ENCODE data around the gene IGFBP3. TPM values are rescaled to one million over a fixed set of nuclear protein-coding genes. Genes with fewer than 3 reads are reported as not detected.

Gene IGFBP3
- total RNA-seq, 1 donor from 2014 or later: 140 TPM

- ATAC-seq (no peak), DNase-seq (ENCODE audit: low spot score) (no peak)
These were observed 27.6 kb downstream of the IGFBP3 start for GRCh38 chr7:45893374-45893995.

DNA sequence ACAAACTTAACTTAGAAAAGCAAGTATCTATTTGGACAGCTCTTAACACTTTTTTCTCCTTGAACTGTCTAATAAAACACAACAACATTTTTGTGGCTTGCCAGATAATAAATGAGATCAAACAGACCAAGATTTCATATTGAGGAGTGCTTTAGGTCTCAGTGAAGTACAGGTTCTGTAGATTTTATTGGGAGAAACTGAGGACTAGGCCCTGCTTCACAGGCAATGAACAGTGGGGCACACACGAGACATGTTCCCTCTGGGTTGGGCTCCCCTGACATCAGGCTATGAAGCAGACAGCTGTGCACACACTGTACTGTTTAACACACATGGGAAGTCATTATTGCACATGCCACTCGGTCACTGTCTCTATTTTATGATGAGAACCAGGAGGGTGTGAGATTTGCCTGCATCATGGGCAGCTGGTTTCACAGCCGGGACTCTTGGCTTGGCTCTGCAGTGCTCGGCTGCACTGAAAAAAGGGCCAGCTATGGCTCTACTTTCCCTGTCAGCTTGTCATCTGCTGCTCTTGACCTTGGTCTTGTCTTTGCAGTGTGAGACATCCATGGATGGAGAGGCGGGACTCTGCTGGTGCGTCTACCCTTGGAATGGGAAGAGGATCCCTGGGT lies 28.6 kb downstream of the IGFBP3 start:
- no peak for ATAC-seq

GRCh38 chr7:45891462-45892402 lies 29.3 kb downstream of the IGFBP3 start:
- ATAC-seq (no peak), DNase-seq (ENCODE audit: low spot score) (no peak)

More for the DNA sequence above, 28.6 kb downstream of the IGFBP3 start:
- no peak for DNase-seq (ENCODE audit: low spot score)

DNA sequence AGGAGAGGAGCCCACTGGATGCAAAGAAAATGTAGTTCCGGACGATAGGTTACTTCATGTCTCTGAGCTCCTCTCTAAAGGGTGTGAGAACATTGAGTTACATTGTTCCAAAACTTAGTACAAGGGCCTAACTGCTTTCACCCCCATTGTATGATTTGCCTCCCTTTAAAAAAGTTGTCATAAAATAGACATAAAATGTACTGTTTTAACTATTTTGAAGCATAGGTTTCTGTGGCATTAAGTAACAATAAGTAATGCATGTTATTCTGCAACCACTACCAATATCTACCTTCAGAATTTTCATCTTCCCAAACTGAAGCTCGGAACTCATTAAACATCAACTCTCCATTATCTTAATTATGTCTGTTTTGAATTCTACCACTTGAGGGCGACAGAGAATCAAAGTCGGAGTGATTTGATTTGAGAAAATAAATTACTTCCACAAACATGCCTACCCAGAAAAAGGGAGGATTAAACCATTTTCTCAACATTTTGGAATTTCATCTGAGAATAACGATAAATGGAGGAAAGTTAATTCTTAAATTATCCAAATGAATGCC lies 30.1 kb downstream of the IGFBP3 start:
- DNase-seq (ENCODE audit: low spot score) (no peak), ATAC-seq (no peak)

- DNase-seq (ENCODE audit: low spot score) (no peak), ATAC-seq (no peak)
These were observed 30.8 kb downstream of the IGFBP3 start for GRCh38 chr7:45890125-45890901.

- ATAC-seq: no peak
- no peak for DNase-seq (ENCODE audit: low spot score)
These were observed 31.6 kb downstream of the IGFBP3 start for GRCh38 chr7:45889367-45890067.

DNA sequence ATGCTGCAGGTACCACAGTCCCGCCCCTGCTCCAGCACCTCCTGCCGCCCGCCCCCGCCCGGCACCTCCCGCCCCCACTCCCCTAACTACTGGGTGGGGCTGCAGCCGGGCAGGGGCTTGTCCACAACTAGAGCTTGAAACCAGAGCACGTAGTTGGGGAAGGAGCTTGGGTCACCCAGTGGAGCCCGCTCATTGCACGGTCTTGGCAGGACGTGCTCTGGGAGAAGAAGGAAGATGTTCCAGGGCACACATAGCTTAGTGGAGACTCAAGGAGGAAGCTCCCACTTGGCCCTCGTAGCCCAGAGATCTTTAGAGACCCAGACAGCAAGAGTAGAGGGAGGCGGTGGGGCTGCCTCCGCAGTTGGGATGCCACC lies 32.1 kb downstream of the IGFBP3 start:
- DNase-seq (ENCODE audit: low spot score) (no peak), ATAC-seq (no peak)

- peak; percentile 70 for ATAC-seq
- peak; percentile 84 for DNase-seq (ENCODE audit: low spot score)
These were observed 32.7 kb downstream of the IGFBP3 start, which contains the start of gene IGFBP1 for GRCh38 chr7:45888185-45888992. IGFBP1 (plus strand) TSS chr7:45888488; CDS start chr7:45888653, 165 bp downstream.

DNA sequence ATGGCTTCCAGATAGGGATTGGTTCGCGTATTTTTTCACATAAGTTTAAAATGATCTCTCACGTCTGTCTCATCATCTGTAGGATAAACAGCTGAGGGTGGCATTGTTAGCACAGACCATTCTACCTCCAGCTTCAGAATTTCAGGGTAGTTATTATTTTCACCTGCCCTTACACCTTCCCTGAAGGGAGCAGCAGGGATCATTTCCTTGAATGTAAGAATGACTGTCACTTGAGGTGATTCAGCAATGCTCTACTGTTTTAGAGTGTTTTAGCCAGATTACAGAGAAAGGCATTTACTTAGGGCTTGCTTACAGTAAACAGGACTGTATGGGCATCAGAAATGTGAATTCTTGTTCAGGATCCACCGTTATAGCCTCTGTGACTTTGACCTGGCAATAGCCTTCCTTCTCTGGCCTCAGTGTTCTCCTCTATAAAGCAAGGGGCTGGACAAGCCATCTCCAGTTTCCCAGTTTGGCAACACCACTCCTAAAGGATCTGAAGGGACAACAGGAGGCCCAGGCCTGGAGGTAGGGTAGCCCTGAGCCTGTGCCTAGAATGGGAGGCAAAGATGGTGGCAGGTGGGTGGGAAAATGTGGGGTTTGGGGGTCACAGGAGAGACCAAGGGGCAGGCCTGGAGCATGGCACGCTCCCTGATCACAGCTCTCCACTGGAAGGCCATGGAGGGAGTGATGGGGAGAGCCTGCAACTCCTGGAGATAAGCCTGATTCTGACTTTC lies 34.0 kb downstream of the IGFBP3 start:
- no peak for ATAC-seq

DNA sequence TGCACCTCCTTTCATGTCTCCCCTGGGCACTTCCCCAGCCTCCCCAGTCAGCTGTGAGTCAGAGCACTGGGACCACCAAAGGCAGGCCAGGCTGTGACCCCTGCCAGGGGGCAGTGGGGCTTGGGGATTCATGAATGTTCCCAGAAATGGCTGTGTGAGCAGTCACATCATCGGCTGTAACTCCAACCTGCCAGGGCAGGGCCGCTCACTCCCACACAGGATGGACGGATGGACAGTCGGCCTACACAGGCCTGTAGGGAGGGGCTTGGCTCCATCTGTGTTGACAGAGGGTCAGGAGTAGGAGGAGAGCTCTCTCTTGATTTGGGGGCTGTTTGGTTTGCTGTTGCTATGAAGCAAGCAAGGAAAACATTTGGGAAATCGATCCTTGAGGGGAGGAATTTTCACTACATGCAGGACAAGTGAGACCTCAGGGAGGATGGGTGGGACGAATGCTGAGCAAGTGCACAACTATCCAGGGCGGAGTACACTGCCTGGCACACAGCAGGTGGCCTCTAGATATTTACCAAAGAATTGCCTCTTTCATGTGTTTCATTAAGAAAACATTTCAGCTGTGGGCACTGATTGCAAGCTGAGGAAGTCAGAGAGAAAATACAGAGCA lies 35.7 kb downstream of the IGFBP3 start:
- DNase-seq (ENCODE audit: low spot score): peak; percentile 81
- ATAC-seq: peak; percentile 60

More for the DNA sequence above, 34.0 kb downstream of the IGFBP3 start:
- no peak for DNase-seq (ENCODE audit: low spot score)

DNA sequence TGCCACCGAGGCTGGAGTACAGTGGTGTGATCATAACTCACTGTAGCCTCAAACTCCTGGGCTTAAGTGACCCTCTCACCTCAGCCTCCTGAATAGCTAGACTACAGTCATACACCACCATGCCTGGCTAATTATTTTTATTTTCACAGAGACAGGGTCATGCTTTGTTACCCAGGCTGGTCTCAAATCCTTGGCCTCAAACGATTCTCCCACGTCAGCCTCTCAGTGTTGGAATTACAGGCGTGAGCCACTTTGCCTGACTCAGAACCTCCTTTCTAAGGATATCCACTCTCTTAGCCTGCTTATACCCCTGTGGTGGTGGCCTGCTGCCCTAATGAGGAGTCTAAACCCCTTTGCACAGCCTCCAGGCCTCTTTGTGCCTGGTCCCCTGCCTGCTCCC lies 36.9 kb downstream of the IGFBP3 start:
- ATAC-seq: no peak
- no peak for DNase-seq (ENCODE audit: low spot score)

GRCh38 chr7:45882465-45882810 lies 38.6 kb downstream of the IGFBP3 start:
- no peak for ATAC-seq
- DNase-seq (ENCODE audit: low spot score): no peak

DNA sequence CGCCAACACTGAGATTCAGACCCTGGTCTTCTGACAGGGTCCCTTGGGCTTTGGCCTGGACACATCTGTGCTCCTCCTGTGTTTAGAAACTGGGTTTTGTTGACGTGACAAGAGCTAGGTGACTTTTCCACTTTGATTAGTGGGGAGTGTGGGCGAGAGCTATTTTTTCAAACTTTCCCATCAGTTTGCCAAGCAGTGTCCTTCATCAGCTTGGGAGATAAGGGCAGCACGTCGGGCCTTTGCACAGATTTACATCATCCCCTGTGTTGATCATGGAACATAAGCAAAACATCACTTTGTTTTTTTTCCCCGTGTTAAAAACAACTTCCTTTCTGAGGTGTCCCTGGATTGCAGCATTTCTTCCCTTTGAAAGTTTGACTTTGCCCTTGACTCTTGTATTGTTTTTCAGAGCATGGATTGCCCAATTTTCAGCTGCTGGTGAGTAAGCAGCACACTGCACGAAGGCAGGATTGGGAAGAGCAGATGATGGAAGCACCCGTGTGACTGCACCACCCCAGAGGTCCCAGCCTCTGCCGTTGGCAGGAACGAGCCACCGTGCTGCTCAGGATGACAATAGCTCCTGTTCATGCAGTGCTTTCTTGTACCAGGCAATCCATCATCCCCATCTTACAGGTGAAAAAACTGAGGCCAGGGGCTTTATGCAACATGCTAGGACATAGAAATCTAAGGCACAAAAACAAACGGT lies 39.2 kb downstream of the IGFBP3 start:
- ATAC-seq (peak; percentile 62), DNase-seq (ENCODE audit: low spot score) (peak; percentile 60)

- ATAC-seq (no peak), DNase-seq (ENCODE audit: low spot score) (no peak)
These were observed 39.8 kb downstream of the IGFBP3 start for GRCh38 chr7:45881280-45881758.

DNA sequence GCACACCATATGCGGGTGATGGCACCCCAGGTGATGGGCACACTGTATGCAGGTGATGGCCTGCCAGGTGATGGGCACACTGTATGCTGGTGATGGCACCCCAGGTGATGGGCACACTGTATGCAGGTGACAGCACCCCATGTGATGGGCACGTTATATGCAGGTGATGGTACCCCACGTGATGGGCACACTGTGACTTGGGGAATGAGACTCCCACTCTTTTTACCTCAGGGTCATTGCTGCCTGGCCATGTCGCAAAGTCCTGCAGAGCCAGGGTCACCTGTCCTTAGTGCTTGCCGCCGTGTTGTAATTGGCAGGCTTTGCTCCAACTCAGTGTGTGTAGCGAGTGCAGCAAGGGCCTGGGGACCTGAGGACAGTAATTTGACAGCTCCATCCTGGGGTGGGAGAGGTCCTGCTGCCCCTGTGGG lies 40.6 kb downstream of the IGFBP3 start:
- peak; percentile 70 for DNase-seq (ENCODE audit: low spot score)
- peak; percentile 47 for ATAC-seq

DNA sequence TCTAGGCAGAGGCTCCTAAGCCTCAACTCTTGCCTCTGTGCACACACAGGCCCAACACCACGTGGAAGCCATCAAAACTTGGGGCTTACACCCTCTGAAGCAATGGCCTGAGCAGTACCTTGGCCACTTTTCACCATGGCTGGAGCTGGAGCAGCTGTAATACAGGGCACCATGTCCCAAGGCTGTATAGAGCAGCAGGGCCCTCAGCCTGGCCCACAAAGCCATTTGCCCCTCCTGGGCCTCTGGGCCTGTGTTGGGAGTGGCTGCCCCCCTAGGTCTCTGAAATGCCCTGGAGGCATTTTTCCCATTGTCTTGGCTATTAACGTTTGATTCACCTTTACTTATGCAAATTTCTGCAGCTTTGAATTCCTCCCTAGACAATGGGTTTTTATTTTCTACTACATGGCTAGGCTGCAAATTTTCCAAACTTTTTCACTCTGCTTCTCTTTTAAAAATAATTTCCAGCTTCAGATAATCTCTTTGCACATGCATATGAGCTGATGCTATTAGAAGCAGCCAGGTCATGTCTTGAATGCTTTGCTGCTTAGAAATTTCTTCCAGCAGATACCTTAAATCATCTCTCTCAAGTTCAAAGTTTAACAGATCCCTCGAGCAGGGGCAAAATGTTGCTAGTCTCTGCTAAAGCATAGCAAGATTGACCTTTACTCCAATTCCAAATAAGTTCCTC lies 42.5 kb downstream of the IGFBP3 start:
- ATAC-seq: no peak
- no peak for DNase-seq (ENCODE audit: low spot score)

GRCh38 chr7:45876519-45876918 lies 44.6 kb downstream of the IGFBP3 start:
- ATAC-seq (peak; percentile 61), DNase-seq (ENCODE audit: low spot score) (no peak)
